Keratinocyte (primary cell): Measurements from ENCODE around the gene HIPK1.

Source experiments
- EZH2 ChIP-seq: IDR thresholded peaks from one replicate; pipeline ENCODE4 v1.6.1; 2012; ENCODE audit warnings: inconsistent platforms, mild to moderate bottlenecking, low read length, moderate library complexity
- TF ChIP-seq, protein P1 (sequence below), 3 experiments: IDR thresholded peaks in 1 of 3; conservative IDR thresholded peaks in 1 of 3; optimal IDR thresholded peaks in 1 of 3; 2 replicates in 2 of 3; 3 replicates in 1 of 3; pipeline versions ENCODE3 to v1.5.1; 2011; ENCODE audit warnings: low read length in 3 of 3, mild to moderate bottlenecking in 3 of 3, moderate library complexity in 2 of 3, control low read depth in 1 of 3, inconsistent platforms in 1 of 3; ENCODE audit not compliant: insufficient read depth in 2 of 3; ENCODE audit errors: extremely low read depth in 1 of 3

DNA sequence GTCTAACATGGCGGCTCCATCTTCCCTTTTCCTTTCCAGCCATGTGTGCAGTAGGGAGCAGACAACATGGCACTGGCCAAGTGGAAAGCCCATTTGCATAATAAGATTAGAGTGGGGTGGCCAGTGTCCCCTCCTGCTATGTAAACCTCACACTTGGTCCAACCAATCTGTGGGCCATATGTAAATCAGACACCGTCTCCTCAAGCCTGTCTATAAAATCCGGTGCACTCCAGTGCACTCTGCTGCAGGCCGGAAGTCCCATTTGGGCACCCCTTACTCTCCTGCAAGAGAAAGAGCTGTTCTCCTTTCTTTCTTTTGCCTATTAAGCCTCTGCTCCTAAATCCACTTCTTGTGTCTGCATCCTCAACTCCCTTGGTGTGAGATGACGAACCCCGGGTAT lies 94.3 kb downstream of the HIPK1 start:
- TF ChIP-seq, protein P1, sequence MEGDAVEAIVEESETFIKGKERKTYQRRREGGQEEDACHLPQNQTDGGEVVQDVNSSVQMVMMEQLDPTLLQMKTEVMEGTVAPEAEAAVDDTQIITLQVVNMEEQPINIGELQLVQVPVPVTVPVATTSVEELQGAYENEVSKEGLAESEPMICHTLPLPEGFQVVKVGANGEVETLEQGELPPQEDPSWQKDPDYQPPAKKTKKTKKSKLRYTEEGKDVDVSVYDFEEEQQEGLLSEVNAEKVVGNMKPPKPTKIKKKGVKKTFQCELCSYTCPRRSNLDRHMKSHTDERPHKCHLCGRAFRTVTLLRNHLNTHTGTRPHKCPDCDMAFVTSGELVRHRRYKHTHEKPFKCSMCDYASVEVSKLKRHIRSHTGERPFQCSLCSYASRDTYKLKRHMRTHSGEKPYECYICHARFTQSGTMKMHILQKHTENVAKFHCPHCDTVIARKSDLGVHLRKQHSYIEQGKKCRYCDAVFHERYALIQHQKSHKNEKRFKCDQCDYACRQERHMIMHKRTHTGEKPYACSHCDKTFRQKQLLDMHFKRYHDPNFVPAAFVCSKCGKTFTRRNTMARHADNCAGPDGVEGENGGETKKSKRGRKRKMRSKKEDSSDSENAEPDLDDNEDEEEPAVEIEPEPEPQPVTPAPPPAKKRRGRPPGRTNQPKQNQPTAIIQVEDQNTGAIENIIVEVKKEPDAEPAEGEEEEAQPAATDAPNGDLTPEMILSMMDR (optimal IDR thresholded peaks at IDR 0.05 in 1 of 3, IDR thresholded peaks at IDR 0.05 in 1 of 3, conservative IDR thresholded peaks at IDR 0.05 in 1 of 3; ENCODE audit: extremely low read depth in 1 of 3, insufficient read depth in 2 of 3, low read length in 3 of 3), result no peak
- TF ChIP-seq EZH2, result no peak
